PC-3 (cell line): ENCODE results near the gene GRPEL2. TPM values are rescaled to one million over a fixed set of nuclear protein-coding genes. Genes with fewer than 3 reads are reported as not detected.

Experiments used
- ATAC-seq: fragments of 200-7000 bp; cut with Tn5 transposase; 2 replicates; pipeline ENCODE4 v1.9.1; 2020; ENCODE audit warnings: mild to moderate bottlenecking, moderate library complexity
- BruUV-seq: library from RNA; stranded (reverse); fragments of 400-500 nt; replicated peaks from 2 replicates; lab custom pipeline; 2021; lab: Mats Ljungman, UMichigan
- CTCF ChIA-PET: fragments of 300-600 bp; sonication (Branson Sonifier 250); formaldehyde crosslinking; loops from one replicate; lab custom pipeline; 2022; ENCODE audit warnings: antibody characterized with exemption; lab: Charles Lee
- POLR2A ChIA-PET: fragments of 300-600 bp; sonication (Branson Sonifier 250); formaldehyde crosslinking; loops from one replicate; lab custom pipeline; 2022; ENCODE audit warnings: antibody characterized with exemption; ENCODE audit not compliant: unreplicated experiment; lab: Charles Lee
- DNase-seq: peaks from one replicate; pipeline ENCODE4 v3.0.0-alpha.2; 2015
- H2AFZ ChIP-seq: fragments of 300-600 bp; sonication (generic); 2 replicates; pipeline ENCODE4 v1.6.0; 2016; ENCODE audit warnings: antibody characterized with exemption, low read length
- H3F3A ChIP-seq: fragments of 300-600 bp; sonication (generic); one replicate; pipeline ENCODE4 v1.6.0; 2017; ENCODE audit warnings: antibody characterized with exemption, low read length, control low read depth, mild to moderate bottlenecking; ENCODE audit not compliant: unreplicated experiment
- H3K27ac ChIP-seq: fragments of 300-600 bp; sonication (generic); 2 replicates; pipeline ENCODE4 v1.5.1; 2016; ENCODE audit warnings: mild to moderate bottlenecking, low read length
- H3K27me3 ChIP-seq: fragments of 300-600 bp; sonication (generic); 2 replicates; pipeline ENCODE4 v1.6.1; 2016; ENCODE audit warnings: low read length, mixed read lengths
- H3K36me3 ChIP-seq: fragments of 300-600 bp; sonication (generic); 2 replicates; pipeline ENCODE4 v1.6.1; 2016; ENCODE audit warnings: low read depth, mixed run types, low read length, mixed read lengths
- H3K4me1 ChIP-seq: fragments of 300-600 bp; sonication (generic); 2 replicates; pipeline ENCODE4 v1.5.1; 2016; ENCODE audit warnings: low read length; ENCODE audit not compliant: insufficient read depth
- H3K4me2 ChIP-seq: fragments of 300-600 bp; sonication (generic); 2 replicates; pipeline ENCODE4 v1.6.0; 2016; ENCODE audit warnings: low read length
- H3K4me3 ChIP-seq: fragments of 300-600 bp; sonication (generic); 2 replicates; pipeline ENCODE4 v1.5.1; 2016; ENCODE audit warnings: mild to moderate bottlenecking, low read length, mixed read lengths
- H3K79me2 ChIP-seq: fragments of 300-600 bp; sonication (generic); 2 replicates; pipeline ENCODE4 v1.6.1; 2017; ENCODE audit warnings: low read length, mixed read lengths
- H3K9ac ChIP-seq: fragments of 300-600 bp; sonication (generic); 2 replicates; pipeline ENCODE4 v1.6.0; 2016; ENCODE audit warnings: mild to moderate bottlenecking, low read length
- H3K9me2 ChIP-seq: fragments of 300-600 bp; sonication (generic); replicated peaks from 2 replicates; pipeline ENCODE4 v1.6.1; 2016; ENCODE audit warnings: mixed run types, low read length, mixed read lengths
- H3K9me3 ChIP-seq: fragments of 300-600 bp; sonication (generic); 2 replicates; pipeline ENCODE4 v1.6.1; 2016; ENCODE audit warnings: low read length, mixed read lengths
- H4K20me1 ChIP-seq: fragments of 300-600 bp; sonication (generic); 2 replicates; pipeline ENCODE4 v1.6.1; 2016; ENCODE audit warnings: low read length, mixed read lengths
- EZH2 ChIP-seq: fragments of 300-600 bp; sonication (generic); IDR thresholded peaks from one replicate; pipeline ENCODE4 v1.6.1; 2017; ENCODE audit warnings: antibody characterized with exemption, mild to moderate bottlenecking, low read length; ENCODE audit not compliant: unreplicated experiment
- EZH2phosphoT487 ChIP-seq: fragments of 300-600 bp; sonication (generic); IDR thresholded peaks from 2 replicates; pipeline ENCODE4 v1.6.1; 2018; ENCODE audit warnings: mild to moderate bottlenecking, antibody characterized with exemption, low read length, borderline replicate concordance
- intact Hi-C: fragments of 100-400 bp; cut with micrococcal nuclease; formaldehyde crosslinking; loops from 2 replicates; pipeline ENCODE4 v1.9.0; 2023
- total RNA-seq: library from RNA; depleted of rRNA; stranded (reverse); fragments of >200 nt; gene quantifications from 2 replicates; pipeline ENCODE4 v1.2.3, GENCODE V29; 2014
- TF ChIP-seq, protein P1 (sequence below): fragments of 300-600 bp; sonication (generic); conservative IDR thresholded peaks from 2 replicates; pipeline ENCODE4 v1.5.1; 2017; ENCODE audit warnings: antibody characterized with exemption, low read depth, mild to moderate bottlenecking, low read length

GRPEL2 gene
- total RNA-seq, 1 experiment from 2014 or later, result 43.8 TPM

DNA sequence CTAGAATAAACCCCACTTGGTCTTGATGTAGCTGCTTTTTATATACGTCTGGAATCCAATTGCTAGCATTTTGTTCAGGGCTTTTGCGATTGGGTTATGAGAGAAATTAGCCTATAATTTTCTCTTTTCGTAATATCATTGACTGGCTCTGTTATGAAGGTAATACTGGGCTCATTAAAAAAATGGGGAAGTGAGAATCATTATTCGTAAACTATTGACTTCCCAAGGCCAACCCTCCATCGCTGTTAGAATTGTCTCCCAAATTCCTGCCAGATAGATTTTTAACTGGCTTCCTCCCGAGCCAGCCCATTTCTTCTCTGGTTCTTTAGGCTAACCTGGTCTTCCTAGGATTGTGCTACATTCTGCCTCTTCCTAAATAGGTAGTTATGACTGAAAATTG lies 35.9 kb upstream of the GRPEL2 start:
- no peak overlapping the region for H3K4me3 ChIP-seq
- no peaks in the 10 kb centered on the region for H4K20me1 ChIP-seq
- no peak overlapping the region for H3K27ac ChIP-seq
- H3K9ac ChIP-seq, result no peak overlapping the region
- intact Hi-C loops, result no loop called here
- ATAC-seq, result no peak
- POLR2A ChIA-PET, result no interaction called here
- no peak for DNase-seq
- H3F3A ChIP-seq, result no peaks in the 10 kb centered on the region
- no peaks in the 10 kb centered on the region for H3K79me2 ChIP-seq
- H3K36me3 ChIP-seq, result no peaks in the 10 kb centered on the region
- no peaks in the 10 kb centered on the region for H3K9me2 ChIP-seq
- H3K9me3 ChIP-seq, result no peaks in the 10 kb centered on the region
- no peaks in the 10 kb centered on the region for H3K4me1 ChIP-seq
- no TSS peak for BruUV-seq
- CTCF ChIA-PET, result interaction anchor here (1.1 kb wide), 1 partner anchor 58 kb away, joined by 4 read pairs; no protein-coding TSS in a partner anchor
- H3K27me3 ChIP-seq, result no peaks in the 10 kb centered on the region
- no peak overlapping the region for H2AFZ ChIP-seq
- H3K4me2 ChIP-seq, result no peak overlapping the region
- TF ChIP-seq EZH2, result no peak
- TF ChIP-seq, protein P1, sequence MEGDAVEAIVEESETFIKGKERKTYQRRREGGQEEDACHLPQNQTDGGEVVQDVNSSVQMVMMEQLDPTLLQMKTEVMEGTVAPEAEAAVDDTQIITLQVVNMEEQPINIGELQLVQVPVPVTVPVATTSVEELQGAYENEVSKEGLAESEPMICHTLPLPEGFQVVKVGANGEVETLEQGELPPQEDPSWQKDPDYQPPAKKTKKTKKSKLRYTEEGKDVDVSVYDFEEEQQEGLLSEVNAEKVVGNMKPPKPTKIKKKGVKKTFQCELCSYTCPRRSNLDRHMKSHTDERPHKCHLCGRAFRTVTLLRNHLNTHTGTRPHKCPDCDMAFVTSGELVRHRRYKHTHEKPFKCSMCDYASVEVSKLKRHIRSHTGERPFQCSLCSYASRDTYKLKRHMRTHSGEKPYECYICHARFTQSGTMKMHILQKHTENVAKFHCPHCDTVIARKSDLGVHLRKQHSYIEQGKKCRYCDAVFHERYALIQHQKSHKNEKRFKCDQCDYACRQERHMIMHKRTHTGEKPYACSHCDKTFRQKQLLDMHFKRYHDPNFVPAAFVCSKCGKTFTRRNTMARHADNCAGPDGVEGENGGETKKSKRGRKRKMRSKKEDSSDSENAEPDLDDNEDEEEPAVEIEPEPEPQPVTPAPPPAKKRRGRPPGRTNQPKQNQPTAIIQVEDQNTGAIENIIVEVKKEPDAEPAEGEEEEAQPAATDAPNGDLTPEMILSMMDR, result no peak
- TF ChIP-seq EZH2phosphoT487, result no peak

DNA sequence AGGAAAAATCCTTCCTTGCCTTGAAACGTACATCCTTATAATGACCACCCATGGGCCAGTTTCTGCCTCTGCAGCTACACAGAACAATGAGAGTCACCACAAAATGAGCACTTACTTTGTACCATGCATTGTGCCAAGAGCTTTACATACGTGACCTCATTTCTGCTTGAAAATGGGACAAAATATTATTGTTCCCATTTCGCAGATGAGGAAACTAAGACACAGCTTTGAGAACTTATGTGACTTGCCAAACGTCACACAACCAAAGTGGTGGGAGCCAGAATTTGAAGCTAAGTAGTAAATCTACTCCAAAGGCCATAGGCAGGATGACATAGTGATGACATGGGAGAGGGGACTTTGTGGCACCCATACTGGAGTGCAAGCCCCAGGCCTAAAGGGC lies 34.8 kb upstream of the GRPEL2 start:
- Histone ChIP-seq H3K27ac (no peak overlapping the region), H3K9me2 (no peaks in the 10 kb centered on the region), H3K27me3 (no peaks in the 10 kb centered on the region), H3K36me3 (no peaks in the 10 kb centered on the region), H3F3A (no peaks in the 10 kb centered on the region), H3K79me2 (no peaks in the 10 kb centered on the region), H4K20me1 (no peaks in the 10 kb centered on the region), H3K9ac (no peak overlapping the region), H3K4me1 (no peaks in the 10 kb centered on the region), H3K4me2 (no peak overlapping the region), H3K9me3 (no peaks in the 10 kb centered on the region), H2AFZ (no peak overlapping the region), H3K4me3 (no peak overlapping the region)
- no peak for DNase-seq
- CTCF ChIA-PET, result no interaction called here
- intact Hi-C loops, result no loop called here
- no TSS peak for BruUV-seq
- POLR2A ChIA-PET, result no interaction called here
- no peak for ATAC-seq
- TF ChIP-seq EZH2phosphoT487 (no peak), EZH2 (no peak)
- TF ChIP-seq, protein P1, result no peak

DNA sequence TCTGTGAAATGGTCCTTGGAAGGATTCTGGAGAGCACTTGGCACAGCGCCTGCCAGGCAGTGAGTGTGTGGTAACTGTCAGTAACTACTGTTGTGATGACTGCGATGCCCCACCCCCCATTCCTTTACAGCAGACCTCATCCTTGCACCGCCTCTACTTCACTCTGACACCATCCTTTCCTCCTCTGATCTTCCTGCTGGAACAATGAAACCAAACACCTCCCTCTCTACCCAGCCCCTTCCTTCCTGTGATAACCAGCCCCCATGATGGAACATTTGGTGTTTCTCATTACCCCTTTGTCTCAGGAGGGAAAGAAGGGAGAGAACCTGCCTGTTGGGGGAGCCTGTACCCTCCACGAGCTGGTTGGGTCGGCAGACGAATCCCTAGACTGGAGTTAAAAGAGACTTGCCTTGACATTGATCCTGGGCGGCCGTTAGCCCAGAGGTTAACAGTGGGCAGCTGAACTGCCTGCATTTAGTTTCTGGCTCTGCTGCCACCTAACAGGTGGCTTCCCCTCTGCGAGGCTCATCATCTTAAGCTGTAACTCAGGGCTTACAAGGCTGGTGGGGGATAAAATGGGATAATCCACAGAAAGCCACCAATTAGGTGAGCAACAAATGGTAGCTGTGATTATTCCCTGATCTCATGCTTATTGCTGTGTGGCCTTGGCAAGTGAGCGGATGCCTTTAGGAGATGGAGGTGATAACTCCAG lies 34.2 kb upstream of the GRPEL2 start:
- no peaks in the 10 kb centered on the region for H3K9me3 ChIP-seq
- ChIA-PET CTCF (no interaction called here), POLR2A (interaction anchor here (0.6 kb wide), 1 partner anchor 47 kb away, joined by 5 read pairs; no protein-coding TSS in a partner anchor)
- intact Hi-C loops, result no loop called here
- H3K36me3 ChIP-seq, result no peaks in the 10 kb centered on the region
- H3K9ac ChIP-seq, result no peak overlapping the region
- no peaks in the 10 kb centered on the region for H3K27me3 ChIP-seq
- H3K27ac ChIP-seq, result no peak overlapping the region
- no peak overlapping the region for H2AFZ ChIP-seq
- ATAC-seq (no peak), DNase-seq (peak; percentile 33)
- H3K4me1 ChIP-seq, result no peaks in the 10 kb centered on the region
- H3K79me2 ChIP-seq, result no peaks in the 10 kb centered on the region
- no peaks in the 10 kb centered on the region for H3K9me2 ChIP-seq
- no peak overlapping the region for H3K4me3 ChIP-seq
- no peaks in the 10 kb centered on the region for H4K20me1 ChIP-seq
- TF ChIP-seq, protein P1, result no peak
- BruUV-seq, result no TSS peak
- no peaks in the 10 kb centered on the region for H3F3A ChIP-seq
- H3K4me2 ChIP-seq, result no peak overlapping the region
